Stimulated activated CD8-positive, alpha-beta memory T cell treated with anti-CD3 and anti-CD28 coated beads, Interleukin-12 subunit alpha, Interleukin-12 subunit beta, amount 100 ng/mL, for 24 hours (primary cell): ENCODE data around the gene SDK1.

Source experiments
- DNase-seq: peaks from one replicate; pipeline ENCODE4 v3.0.0-alpha.2; 2020; ENCODE audit errors: extremely low read depth

Gene SDK1

DNA sequence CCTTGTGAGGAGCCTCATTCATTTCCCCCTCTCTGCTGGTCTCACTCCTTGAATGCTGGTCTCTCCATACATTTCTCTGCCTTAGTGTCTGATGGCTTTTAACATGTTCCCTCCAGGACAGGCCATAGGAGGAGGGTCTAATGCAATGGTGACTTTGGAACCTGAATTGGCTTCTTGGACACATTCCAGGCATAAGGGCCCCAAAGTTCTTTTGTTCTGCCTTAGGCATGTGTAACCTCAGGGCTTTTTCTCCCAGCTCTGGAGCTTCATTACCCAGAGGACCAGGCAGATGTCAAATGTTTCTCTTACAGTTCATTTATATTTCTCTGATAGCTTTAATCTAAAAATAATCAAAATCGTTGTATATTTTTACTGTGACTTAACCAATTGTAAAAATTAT is 162.6 kb downstream of the SDK1 start:
- DNase-seq = no peak

DNA sequence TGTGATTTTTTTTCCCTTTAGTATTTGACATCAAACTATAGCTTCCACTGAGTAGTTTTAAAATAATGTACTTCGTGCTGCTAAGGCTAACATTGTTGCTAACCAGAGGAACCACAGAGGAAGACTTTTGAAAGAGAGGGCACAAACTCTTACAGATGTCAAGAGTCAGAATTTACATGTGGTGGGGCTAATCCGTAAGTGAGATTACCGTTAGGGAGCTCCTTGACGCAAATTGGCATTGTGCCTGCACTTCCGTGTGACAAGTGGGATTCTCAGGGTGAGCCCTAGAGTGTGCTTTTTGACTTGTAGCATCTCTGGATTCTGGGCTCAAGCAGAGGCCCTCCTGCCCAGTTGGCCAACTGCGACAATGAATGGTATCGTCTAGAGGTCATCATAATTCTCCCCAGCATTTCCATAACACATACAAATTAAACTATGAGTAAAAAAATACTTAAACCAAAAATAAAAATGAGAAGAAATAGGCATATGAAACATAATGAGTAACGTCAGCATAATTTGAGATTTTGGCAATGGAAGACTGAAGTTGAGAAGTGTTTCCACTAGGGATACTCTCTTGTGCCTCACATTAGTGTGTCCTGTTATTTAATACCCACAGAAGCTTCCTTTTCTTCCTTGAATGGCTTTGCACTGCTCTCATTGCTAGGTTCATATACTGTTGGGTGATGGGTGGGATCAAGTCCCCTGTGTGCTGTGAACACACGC is 164.0 kb downstream of the SDK1 start:
- DNase-seq = no peak

DNA sequence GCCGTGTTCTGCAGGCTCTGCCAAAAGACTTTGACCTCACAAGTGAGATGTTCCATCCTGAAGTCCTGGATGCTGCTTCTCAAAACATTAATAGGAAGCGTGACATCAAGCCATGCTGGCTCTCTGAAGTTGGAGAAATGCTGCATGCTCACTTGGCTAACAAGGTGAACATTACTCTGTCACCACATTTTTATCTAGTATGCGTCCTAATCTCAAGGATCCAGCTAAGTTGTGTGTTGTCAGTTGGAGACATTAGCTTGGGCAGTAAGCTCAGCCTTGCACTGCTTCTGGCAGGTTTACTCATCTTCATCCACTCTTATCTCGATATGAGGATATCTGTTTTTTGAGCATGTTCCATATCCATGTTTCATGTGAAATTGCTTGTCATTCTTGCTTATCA is 165.2 kb downstream of the SDK1 start:
- DNase-seq = no peak

DNA sequence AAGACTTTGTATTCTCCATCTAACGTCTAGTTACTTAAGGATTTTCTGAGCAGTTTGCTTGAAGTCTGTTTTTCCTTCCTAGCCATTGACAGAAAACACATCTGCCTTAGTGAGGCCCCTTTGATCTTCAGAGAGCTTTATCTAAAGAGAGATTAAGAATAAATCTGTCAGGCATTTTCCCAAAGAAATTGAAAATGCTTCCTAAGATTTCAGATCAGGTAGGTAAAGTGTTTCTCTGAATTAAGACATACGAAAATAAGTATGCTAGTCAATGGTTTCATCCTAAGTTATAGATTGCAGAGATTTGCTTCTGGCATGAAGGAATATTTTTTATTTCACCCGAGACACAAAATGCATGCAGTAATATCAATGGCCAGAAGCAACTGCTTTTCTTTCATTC is 168.6 kb downstream of the SDK1 start:
- no peak for DNase-seq

DNA sequence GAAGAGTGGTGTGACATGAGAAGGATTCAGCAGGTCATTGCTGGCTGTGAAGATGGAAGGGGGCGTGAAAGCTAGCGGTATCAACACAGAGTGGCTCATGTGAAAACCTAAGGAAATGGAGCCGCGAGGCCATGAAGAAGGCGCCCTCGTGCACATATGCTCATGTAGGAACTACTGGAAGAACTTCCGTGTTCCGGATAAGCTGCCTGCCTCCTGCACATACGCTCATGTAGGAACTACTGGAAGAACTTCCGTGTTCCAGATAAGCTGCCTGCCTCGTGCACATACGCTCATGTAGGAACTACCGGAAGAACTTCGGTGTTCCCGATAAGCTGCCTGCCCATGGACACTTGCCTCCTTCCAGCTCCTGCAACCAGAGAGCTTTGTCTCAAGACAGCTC is 179.1 kb downstream of the SDK1 start:
- no peak for DNase-seq

DNA sequence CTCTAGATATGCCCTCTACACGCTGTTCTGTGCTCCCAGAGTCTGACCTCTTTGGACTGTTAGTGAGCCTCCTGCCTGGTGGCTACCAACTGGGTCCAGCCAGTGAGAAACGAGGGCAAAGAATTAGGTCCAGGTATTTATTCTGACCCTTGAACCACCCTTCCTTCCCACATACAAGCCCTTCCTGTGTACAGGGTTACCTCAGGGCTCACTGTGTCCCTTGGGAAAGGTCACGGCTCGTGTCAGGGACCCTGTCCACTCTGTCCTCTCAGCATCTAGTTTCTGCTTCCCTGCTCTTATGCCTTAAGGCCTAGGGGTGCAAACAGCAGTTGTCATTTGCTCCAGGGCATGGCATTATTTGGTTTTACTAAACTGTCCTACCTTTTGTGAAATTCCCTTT is 180.4 kb downstream of the SDK1 start:
- DNase-seq = no peak

DNA sequence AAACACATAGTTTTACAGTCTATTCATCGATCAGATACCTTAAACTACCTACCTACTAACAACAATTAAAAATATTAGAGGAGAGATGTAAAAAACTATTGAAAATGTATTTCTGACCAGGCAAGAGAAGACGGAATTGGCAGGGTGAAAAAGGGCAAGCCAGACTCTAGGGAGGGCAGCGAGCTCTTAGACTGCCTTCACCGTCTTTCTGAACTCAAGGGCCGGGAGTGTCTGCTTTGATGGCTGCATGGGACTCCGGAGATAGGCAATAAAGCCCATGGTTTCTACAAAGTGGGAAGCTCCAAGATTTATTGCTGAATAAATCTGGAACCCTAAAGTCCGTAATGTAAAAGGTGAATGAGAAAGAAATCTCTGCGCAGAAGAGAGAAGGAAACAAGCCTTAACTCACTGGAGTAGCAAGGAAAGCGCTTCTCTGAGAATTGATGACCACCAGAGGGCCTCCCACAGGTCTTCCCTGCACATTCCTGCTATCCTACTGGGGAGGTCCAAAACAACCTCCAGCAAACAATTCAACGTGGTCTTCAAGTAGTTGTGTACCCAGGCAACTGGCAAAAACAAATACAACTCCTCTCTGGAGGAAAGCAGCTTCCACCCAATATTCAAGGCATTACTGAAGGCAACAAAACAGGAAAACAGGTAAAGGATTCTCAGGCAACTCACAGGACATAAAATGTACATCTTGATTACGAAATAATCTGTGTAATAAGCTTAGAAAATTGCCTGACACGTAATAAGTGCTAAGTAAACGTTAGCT is 181.3 kb downstream of the SDK1 start:
- DNase-seq = no peak

DNA sequence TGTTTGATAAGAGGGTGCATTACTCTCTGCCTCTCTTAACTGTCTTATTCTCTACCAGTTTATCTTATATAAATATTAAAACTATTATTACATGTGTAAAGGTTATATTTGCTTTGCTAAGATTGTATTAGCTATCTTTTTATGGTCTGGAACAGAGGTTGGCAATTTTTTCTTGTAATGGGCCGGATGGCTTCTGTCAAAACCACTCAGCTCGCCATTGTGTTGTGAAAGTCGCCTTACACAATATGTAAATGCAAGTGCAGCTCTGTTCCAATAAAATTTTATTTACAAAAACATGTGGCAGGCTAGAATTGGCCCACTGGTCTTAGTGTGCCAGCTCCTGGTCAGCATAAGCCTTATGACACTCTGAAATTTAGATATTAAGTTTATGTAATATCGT is 185.8 kb downstream of the SDK1 start:
- DNase-seq = no peak

DNA sequence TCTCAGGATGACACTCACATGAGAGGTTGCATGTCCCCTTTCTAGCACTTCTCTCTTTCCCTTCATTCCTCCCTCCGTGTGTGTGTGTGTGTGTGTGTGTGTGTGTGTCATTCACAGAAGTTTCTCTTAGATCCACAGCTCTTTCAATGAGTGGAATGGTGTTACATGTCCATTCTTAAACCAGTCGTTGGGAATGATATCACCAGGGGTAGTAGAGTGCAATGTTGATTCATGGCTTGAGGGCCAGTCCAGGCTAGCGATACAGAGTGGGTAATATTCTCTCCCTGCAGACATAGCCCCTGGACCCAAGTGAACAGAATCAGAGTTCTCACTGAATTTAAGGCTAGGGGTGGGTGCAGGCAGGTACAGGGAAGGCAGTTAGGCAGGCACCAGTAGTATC is 187.8 kb downstream of the SDK1 start:
- no peak for DNase-seq

DNA sequence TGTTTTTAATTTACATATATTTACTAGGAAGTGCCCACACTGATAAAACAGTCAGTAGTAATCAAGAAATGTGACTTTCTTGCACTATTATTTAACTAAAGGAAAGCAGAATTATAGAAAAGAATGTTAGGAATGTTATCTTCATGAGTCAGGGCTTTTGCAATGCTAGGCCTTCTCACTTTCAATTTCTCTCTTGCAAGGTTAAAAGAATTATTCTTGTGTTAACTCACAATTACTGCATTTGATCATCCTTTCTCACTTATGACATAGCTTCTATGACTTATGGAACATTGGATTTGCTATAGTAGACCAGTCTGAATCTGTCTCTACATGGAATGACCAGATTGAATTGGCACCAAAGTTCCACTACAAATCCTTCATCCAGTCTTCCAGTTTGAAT is 192.4 kb downstream of the SDK1 start:
- DNase-seq = no peak

DNA sequence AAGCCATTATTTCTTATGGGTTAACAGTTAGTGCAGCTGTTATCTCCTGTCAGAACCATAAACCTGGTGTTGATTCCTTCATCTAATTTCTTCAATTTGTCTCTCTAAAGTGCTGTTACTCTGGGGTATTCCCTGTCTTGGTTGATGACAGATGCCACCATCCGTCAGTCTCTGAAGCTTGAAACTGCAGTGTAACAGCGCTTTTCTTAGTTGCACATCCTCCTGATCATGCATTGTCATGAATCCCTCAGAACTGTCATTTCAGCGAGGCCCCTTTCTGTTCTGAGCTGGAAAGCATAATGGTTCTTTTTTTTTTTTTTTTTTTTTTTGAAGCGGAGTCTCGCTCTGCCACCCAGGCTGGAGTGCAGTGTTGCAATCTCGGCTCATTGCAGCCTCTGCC is 193.9 kb downstream of the SDK1 start:
- DNase-seq = no peak

DNA sequence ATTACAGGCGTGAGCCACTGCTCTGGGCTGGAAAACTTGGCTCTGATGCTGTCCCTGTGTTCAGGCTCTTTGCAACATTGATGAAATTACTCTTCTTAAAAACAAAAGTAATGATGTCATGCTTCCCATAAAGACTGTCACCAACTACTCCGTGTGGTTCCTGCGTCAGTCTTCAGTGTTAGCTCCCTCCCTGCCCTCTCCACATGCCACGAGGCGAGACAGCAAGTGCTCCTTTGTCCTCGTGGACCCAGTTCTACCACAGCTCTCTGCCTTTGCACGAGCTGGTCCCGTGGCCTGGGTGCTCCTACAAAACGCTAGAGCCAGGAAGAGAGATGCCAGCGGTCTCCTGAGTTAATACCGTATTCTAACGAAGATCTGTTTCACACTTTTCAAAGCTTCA is 194.5 kb downstream of the SDK1 start:
- DNase-seq = no peak

DNA sequence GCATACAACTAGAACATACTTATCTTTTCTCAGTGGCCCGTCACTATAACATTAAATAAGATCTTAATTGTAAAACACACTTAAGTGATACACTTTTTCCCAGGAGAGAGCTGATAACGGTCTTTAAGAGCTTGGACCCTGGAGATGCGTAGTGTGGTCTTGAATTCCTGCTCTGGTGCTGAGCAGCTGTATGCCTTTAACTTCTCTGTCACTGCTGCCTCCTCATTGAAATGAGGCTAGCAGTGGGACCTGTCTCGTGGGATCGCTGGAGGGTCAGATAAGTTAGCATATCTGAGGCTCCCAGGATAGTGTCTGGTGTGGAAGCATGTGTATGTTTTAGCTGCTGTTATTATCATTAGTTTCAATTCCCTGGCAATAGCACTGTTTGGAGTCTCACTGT is 194.9 kb downstream of the SDK1 start:
- no peak for DNase-seq

DNA sequence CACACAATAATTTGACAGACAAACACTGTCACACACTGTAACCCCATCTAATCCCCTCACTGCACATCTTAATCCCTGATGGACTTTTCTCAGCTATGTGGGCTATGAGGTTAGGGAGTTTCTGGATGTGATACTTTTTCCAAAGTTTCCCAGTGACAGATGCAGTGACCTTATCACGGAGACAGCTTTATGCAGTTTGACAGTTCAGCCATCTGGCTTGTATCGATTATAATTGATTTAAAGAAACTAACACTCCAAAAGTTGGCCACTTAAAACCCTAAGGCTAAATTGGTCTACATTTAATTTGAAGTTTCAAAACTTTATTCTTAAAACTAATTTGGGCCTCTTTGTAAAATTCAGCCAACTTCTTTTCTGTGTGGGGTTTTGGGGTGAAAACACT is 196.7 kb downstream of the SDK1 start:
- DNase-seq = no peak

DNA sequence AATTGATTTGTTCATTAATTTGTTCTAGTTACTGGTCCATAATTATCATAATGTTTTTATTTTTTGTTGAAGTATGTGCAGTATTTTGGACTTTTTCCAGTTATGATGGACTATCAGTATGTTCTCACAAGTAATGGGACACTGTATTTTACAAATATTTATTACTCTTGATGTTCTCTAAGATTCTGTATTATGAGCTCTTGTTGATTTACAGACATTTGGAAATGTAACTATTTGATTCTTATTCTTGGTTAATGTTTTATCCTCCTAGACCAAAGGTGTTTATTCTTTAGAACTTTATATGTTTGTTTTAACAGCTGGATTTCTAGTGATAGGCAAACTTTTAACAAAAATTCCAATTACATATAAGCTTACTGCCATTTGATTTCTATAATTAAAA is 200.6 kb downstream of the SDK1 start:
- no peak for DNase-seq

DNA sequence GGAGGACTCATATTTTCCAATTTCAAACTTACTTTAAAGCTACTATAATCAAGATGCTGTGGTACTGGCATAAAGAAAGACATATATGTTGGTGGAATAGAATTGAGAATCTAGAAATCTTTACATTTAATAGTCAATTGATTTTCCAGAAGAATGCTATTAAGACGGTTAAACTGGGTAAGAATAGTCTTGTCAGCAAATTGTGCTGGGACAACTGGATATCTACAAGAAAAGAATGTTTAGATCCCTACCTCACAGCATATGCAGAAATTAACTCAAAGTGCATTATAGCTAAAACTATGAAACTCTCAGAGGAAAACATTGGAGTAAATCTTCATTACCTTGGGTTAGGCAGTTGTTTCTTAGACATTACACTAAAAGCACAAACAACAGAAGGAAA is 203.3 kb downstream of the SDK1 start:
- DNase-seq = no peak

DNA sequence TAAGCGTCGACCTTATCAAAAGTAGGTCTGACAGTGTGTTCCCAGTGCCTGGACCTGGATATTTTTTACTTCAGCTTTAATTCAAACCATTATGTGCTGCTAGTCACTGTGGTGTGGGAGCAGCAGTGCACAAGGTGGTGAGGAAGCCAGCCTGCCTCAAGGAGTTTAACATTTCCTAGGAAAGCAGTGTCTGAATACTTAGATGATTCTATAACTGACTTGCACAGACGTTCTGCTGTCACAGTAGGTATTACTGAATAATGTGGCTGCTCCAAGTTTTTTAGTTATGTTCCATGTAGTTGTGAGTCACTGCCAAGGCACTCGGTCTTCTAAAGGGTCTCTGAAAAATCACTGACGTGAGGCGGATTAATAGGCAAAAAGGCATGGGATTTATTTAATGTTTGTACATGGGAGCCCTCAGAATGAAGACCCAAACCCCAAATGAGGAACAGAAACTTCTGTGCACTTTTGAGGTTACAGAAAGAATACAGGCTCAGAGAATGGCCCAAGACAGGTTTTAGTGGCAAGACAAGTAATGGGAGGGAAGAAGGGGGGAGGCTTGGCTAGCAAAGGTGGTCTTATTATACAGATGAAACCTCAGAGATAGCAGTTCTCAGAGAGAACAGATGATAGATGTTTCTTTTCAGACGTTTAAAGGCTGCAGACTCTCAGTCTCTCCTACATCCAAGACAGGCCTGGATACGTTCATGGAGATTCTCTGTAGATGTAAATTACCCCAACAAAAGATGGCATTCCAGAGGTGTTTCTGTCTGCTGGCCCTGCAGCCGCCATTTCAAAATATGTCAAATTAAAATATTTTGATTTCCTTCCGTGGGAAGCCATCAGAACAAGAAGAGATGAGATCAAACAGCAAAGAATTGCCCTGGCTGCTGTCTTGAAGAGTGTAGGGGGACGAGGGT is 209.3 kb downstream of the SDK1 start:
- DNase-seq = no peak

DNA sequence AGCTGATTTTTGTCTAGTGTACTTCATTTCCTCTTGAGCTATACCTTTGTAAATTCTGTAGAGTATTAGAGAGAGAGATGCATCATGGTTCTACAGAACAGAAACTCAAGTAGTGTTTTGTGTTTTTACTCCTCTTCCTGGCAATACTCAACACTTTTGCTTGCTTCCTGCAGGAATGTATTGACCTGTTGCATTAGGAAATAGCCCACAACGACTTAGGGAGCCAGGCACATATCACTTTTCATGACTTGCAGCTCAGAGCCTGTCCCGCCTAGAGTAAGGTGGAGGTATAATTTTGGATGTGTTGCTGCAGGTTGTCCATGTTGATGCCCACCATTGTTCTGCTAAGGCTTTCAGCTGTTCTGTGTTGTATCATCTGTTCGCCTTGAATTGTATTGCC is 216.3 kb downstream of the SDK1 start:
- no peak for DNase-seq

DNA sequence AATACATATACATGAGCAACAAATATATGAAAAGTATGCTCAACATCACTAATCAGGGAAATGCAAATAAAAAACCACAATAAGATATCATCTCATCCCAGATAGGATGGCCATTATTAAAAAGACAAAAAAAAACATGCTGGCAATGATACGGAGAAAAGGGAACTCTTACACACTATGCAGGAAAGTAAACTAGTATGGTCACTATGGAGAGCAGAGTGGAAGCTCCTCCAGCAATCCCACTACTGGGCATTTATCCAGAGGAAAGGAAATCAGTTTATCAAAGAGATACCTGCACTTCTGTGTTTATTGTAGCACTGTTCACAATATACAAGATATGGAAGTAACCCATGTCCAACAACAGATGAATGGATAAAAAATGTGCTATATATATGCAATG is 217.5 kb downstream of the SDK1 start:
- no peak for DNase-seq

DNA sequence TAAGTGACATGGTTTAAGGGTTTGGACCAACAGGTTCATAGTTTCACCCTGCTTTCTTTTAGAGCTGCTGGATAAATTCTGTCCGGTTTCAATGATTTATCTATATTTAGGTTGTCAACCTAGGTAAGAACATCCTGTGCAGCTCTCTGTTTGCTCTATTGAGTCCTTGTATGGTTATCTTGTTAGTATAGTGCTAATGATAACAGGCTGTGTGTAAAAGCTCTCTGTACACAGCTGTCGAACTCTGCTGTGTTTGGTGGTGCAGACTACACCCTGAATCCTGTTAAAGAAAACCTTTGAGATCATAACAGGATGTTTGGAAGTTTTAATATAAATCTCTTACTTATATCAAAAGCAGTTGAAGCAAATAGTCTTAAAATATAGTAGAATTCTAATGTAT is 219.2 kb downstream of the SDK1 start:
- no peak for DNase-seq

DNA sequence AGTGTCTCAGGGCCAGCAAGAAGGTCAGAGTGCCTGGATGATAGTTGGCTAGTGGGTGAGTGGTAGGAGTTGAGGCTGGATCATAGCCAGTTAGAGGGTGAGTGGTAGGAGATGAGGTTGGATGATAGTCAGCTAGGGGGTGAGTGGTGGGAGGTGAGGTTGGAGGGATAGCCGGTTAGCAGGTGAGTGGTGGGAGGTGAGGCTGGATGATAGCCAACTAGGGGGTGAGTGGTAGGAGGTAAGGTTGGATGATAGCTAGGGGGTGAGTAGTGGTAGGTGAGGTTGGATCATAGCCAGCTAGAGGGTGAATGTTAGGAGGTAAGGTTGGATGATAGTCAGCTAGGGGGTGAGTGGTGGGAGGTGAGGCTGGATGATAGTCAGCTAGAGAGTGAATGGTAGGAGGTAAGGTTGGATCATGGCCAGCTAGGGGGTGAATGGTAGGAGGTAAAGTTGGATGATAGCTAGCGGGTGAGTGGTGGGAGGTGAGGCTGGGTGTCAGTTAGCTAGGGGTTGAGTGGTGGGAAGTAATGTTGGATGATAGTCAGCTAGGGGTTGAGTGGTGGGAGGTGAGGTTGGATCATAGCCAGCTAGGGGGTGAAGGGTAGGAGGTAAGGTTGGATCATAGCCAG is 226.6 kb downstream of the SDK1 start:
- DNase-seq = no peak

DNA sequence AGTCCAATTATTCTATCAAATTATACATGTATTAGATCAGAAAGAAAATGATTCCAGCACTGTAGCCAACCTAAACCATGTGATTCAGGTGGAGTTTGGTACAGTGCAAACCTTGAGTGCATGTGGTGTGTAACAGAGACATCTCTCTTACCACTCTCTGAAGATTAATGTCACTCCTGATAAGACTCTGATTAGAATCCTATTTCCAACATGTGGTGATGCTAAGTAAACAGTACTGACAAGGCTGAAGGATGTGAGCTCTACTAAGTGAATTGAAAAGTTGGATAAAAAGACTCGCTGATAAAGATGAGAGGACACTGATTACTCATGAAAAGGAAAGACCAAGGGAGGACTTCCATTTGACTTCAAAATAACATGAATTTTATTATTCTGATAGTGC is 232.0 kb downstream of the SDK1 start:
- DNase-seq = no peak
